Cardiac fibroblast (primary cell): ENCODE measurements around the gene ST6GALNAC6.

Experiments
- DNase-seq, 2 donors: peaks; one replicate each; pipeline versions ENCODE4 v3.0.0 to v3.0.0-alpha.2; 2010; ENCODE audit warnings: low read depth in 2 of 2
- H3K4me3 ChIP-seq, 2 donors: replicated peaks in 1 of 2; 1 replicate in 1 of 2; 2 replicates in 1 of 2; pipeline ENCODE4 v1.5.1; 2011; ENCODE audit warnings: low read depth in 2 of 2, low read length in 2 of 2, mild to moderate bottlenecking in 2 of 2, moderate library complexity in 1 of 2
- CTCF ChIP-seq: IDR thresholded peaks from one replicate; pipeline ENCODE4 v1.5.1; 2011; ENCODE audit warnings: low read depth, mild to moderate bottlenecking, low read length, inconsistent platforms

Gene ST6GALNAC6

GRCh38 chr9:127916720-127917581 lies 17.5 kb upstream of the ST6GALNAC6 start, which contains the start of gene ST6GALNAC4:
Gene ST6GALNAC4 (minus strand): TSS chr9:127917041. CDS start chr9:127916419, 622 bp downstream.
- H3K4me3 ChIP-seq = peak within 1 kb of the TSS; percentile 71 to 79
- no peak for TF ChIP-seq CTCF
- peak; percentile 92 to 96 for DNase-seq

GRCh38 chr9:127915801-127916719 lies 16.7 kb upstream of the ST6GALNAC6 start:
- DNase-seq = no peak

GRCh38 chr9:127915325-127915752 lies 15.9 kb upstream of the ST6GALNAC6 start:
- H3K4me3 ChIP-seq = no peak overlapping the region
- DNase-seq = no peak
- no peak for TF ChIP-seq CTCF

More at GRCh38 chr9:127915801-127916719, 16.7 kb upstream of the ST6GALNAC6 start:
- no peak for TF ChIP-seq CTCF
- H3K4me3 ChIP-seq = peak overlapping the region; percentile 71 to 79

- no peak for DNase-seq
- TF ChIP-seq CTCF = no peak
- no peak overlapping the region for H3K4me3 ChIP-seq
Observed at GRCh38 chr9:127913682-127914081, 14.3 kb upstream of the ST6GALNAC6 start.

GRCh38 chr9:127912882-127913281 lies 13.5 kb upstream of the ST6GALNAC6 start:
- TF ChIP-seq CTCF = no peak
- H3K4me3 ChIP-seq = no peak overlapping the region
- no peak for DNase-seq

GRCh38 chr9:127912296-127912695 lies 12.9 kb upstream of the ST6GALNAC6 start:
- H3K4me3 ChIP-seq = no peak overlapping the region
- no peak for TF ChIP-seq CTCF
- no peak for DNase-seq
